Stimulated activated CD8-positive, alpha-beta memory T cell treated with anti-CD3 and anti-CD28 coated beads, Interleukin-4, amount 100 ng/mL, for 24 hours (primary cell): ENCODE data around the gene GPX7.

Experiments
- DNase-seq: peaks from one replicate; pipeline ENCODE4 v3.0.0-alpha.2; 2020; ENCODE audit warnings: low read depth

Gene GPX7

GRCh38 chr1:52629325-52629643 lies 27.1 kb downstream of the GPX7 start:
- no peak for DNase-seq

- DNase-seq, result no peak
These were observed 27.5 kb downstream of the GPX7 start for GRCh38 chr1:52629667-52630066.

GRCh38 chr1:52631759-52632331 lies 29.7 kb downstream of the GPX7 start:
- no peak for DNase-seq

GRCh38 chr1:52632732-52633290 lies 30.6 kb downstream of the GPX7 start, which contains the start of gene SHISAL2A:
Gene SHISAL2A, plus strand, starts transcription at chr1:52633168. Its CDS starts 326 bp downstream, at chr1:52633494.
- peak; percentile 49 for DNase-seq

- DNase-seq, result no peak
These were observed 31.2 kb downstream of the GPX7 start for GRCh38 chr1:52633291-52633754.

GRCh38 chr1:52634111-52634510 lies 31.9 kb downstream of the GPX7 start:
- DNase-seq, result no peak

GRCh38 chr1:52635321-52636089 lies 33.3 kb downstream of the GPX7 start:
- DNase-seq, result no peak

GRCh38 chr1:52636721-52637695 lies 34.8 kb downstream of the GPX7 start:
- peak; percentile 46 for DNase-seq

GRCh38 chr1:52637946-52638345 lies 35.8 kb downstream of the GPX7 start:
- no peak for DNase-seq

GRCh38 chr1:52640697-52641096 lies 38.5 kb downstream of the GPX7 start:
- DNase-seq, result no peak

- no peak for DNase-seq
These were observed 39.1 kb downstream of the GPX7 start for GRCh38 chr1:52641307-52641706.

GRCh38 chr1:52645261-52645660 lies 43.1 kb downstream of the GPX7 start:
- no peak for DNase-seq

GRCh38 chr1:52651904-52652303 lies 49.7 kb downstream of the GPX7 start:
- DNase-seq, result no peak

- DNase-seq, result no peak
These were observed 51.2 kb downstream of the GPX7 start for GRCh38 chr1:52653207-52653849.

- DNase-seq, result no peak
These were observed 51.9 kb downstream of the GPX7 start for GRCh38 chr1:52654063-52654462.

- no peak for DNase-seq
These were observed 55.5 kb downstream of the GPX7 start for GRCh38 chr1:52657702-52658101.
